GM21526 (cell line): Measurements from ENCODE around the gene TDRD12.
"Not testable (repeated sequence)": the region's sequence is repeated elsewhere in the genome, so short reads cannot be mapped to it uniquely, and the experiment has no call there.

Experiments
- ATAC-seq: cut with Tn5 transposase; IDR thresholded peaks from one replicate; pipeline ENCODE4 v1.9.1; 2021; ENCODE audit warnings: moderate library complexity; ENCODE audit not compliant: unreplicated experiment, low FRiP score

The TDRD12 gene

DNA sequence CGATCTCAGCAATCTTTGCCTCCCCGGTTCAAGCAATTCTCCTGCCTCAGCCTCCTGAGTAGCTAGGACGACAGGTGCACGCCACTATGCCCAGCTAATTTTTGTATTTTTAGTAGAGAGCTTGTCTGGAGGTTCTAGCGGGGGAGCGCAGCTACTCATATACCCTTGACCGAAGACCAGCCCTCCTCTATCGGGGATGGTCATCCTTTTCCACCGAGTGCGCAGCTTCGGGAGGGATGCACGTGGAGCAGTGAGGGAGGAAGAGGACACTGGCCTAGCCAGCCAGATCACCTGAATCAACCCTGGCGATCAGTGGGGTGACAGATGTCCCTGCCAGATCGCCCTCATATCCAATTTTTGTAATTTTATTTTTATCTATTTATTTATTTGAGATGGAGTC lies 143.2 kb downstream of the TDRD12 start:
- ATAC-seq: no peak

- no peak for ATAC-seq
Measured at GRCh38 chr19:32863301-32863700, 143.7 kb downstream of the TDRD12 start.

DNA sequence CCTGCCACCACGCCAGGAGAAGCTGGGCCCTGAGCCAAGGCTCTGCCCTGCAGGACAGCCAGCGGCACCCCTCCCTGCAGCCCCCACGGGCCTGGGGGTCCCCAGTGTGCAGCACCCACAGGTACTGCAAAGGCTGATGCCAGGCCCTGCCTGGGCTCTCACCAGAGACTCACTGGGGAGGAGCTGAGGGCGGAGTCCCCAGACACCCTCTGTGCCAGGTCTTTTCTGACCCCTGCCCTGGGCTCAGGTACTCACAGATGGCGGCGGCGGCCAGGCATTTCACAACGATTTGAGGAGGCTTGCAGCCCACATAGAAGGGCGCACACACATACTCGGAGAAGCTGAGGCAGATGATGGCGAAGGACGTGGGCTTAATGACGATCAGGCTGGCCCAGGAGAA lies 144.3 kb downstream of the TDRD12 start:
- ATAC-seq: no peak

DNA sequence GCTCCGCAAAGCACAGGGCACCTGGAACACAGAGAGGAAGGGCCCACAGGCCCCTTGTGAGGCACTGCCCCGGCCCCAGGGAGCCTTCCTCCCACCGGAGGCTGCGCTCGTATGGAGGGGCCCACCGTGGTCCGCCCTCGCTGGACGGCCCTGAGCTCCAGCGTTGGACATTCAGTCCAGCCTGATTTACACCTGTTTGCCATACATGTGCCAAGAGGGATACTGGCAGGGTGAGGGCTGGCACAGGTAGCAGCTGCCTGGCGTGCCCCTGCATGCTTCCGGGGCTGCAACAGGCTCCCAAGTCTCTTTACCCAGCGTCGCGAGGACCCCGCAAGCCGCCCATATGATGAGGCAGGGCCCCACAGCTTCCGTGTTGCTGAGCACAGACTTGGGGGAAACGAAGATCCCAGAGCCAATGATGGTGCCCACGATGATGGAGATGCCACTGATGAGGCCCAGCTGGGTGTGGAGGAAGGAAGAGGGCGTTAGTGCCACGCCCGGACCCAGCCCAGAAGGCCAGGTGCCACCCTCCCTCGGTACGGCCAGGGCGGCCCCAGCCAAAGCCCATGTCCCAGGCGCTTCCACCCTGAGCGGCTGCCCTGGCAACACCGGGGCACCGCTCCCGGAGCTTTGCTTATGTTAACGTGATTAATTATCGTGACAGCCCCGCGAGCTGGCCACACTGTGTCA lies 144.9 kb downstream of the TDRD12 start:
- no peak for ATAC-seq

GRCh38 chr19:32865326-32865725 lies 145.8 kb downstream of the TDRD12 start:
- ATAC-seq: no peak

DNA sequence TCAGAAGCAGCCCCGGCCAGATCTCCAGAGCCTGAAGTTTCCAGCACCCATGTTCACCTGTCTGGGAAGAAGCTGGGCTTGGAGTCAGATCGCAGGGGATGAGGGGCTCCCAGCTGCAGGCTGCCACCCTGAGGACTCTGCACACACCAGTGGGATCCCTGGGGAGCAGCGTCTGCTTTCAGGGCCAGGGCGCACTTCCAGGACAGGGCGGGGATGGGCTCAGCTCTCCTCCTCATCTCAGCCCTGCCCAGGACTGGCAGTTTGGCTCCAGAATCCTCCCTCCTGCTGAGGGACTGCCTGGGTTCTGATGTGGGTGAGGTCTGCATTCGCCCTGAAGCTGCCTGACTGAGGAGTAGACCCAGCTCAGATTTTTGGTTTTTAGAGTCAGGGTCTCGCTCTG lies 146.5 kb downstream of the TDRD12 start:
- no peak for ATAC-seq

DNA sequence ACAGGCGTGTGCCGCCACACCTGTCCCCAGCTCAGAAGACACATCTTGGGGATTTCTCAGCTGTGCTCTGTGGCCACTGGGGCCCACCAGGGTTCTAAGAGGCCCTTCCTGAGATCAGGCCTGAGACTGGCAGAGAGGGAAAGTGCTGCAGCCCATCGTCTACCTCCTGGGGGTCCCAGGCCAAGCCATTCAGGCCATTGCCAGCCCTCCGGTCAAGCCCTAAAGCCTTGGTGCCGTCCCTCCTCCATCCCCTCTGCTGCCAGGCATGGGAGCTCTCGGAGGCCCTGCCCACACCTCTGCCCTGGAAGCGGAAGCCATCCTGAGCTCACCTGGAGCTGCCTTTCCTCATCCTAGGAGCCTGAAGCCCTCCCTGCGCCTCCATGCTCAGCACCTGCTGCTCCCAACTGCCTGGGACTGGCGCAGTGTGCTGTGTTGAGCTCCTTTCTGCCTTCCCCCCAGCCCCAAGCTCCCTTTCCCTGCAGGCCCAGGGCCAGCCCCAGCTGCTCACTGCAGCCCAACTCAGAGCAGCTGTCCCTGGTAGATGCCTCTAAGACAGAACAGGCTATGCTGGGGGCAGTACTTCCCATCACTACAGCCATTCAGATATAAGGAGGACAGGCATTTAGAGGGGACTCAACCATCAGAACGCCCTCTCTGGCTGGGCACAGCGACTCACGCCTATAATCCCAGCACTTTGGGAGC lies 147.1 kb downstream of the TDRD12 start:
- no peak for ATAC-seq

GRCh38 chr19:32867436-32867835 lies 147.9 kb downstream of the TDRD12 start:
- not testable (repeated sequence) for ATAC-seq

- ATAC-seq: no peak
Measured at GRCh38 chr19:32868206-32868950, 148.8 kb downstream of the TDRD12 start.

DNA sequence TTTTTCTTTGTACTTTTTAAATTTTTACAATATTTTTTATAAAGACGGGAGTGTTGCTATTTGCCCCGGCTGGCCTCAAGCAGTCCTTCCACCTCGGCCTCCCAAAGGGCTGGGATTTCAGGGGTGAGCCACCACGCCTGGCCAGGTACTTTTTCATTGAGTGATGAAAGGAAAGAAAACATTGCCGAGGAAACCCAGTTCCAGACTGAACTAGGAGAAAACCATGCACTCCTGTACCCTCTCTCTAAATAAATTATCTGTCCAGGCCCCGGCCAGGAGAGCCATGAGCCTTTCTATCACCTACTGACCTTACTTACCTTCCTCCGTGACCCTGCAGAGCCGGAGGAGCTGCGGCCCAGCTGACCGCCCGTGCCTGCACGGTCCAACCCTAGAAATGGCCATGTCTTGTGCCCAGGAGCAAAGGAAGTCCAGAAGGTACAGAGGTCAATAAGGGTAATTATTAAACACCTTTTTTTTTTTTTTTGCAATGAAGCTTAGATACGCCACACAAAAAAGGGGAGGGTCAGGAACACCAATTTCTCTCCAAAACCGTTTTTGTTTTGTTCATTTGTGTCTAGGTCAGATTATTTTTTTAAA lies 149.9 kb downstream of the TDRD12 start, which contains the start of gene SLC7A9:
SLC7A9 (minus strand) TSS at position 399 of the 597 bp plus-strand sequence. CDS start 1,233 bp downstream, outside the sequence.
- no peak for ATAC-seq

DNA sequence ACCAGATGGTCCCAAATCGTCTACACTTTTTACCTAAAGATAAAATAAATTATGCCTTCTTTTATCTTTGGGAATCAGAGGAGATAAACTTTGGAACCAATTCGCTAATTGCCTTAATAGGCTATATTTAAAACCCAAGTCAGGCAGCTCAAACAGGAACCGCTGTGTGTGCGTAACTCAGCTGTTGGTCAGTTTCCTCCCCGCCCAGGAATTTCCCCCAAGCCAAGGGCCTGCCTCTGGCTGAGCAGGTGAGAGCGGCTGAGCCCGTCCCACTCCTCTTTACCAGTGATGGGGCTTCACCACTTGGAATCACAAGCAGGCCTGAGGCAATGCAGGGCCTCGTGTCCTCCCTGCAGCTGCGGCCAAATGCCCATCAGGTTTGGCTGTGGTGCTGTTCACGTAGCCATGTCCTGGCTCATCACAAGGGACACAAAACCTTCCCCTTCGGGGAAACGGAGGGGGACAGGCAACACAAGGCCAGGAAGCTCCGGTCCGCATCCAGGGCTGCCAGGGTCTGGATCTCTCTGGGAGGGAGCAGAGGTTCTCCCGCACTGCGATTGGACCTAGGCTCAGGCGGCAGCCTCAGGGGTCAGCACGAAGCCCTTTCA lies 150.5 kb downstream of the TDRD12 start:
- no peak for ATAC-seq

- ATAC-seq: no peak
Measured at GRCh38 chr19:32870981-32871451, 151.4 kb downstream of the TDRD12 start.

- no peak for ATAC-seq
Measured at GRCh38 chr19:32872391-32872790, 152.8 kb downstream of the TDRD12 start.

DNA sequence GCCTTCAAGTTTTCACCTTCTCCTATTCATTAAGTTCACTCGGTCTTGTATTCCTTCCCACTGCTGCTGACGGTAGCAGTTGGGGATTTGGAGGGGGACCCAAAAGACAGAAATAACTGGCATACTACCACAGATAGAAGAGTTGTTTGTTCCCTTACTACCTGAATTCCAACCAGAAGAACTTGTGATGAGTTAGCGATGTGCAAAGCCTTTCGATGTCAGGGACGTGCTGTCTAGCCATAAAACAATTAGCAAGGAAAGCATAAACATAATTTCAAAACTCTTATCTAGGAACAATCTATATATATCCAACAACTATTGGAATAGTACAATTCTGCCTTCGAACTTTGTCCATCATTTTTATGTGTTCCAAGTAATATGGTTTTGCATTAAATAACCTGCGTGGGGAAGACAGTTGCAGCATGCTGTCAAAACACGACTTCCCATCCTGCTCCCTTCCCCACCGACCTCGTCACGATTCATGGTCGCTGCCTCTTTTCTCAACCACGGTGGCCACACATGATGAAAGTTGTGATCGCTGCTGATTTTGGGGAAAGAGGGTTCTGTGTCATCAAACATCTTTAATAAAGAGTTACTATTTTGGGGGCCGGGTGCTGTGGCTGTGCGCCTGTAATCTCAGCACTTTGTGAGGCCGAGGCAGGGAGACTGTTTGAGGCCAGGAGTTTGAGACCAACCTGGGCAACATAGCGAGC lies 153.8 kb downstream of the TDRD12 start:
- ATAC-seq: no peak

GRCh38 chr19:32874605-32875004 lies 155.0 kb downstream of the TDRD12 start:
- ATAC-seq: no peak

DNA sequence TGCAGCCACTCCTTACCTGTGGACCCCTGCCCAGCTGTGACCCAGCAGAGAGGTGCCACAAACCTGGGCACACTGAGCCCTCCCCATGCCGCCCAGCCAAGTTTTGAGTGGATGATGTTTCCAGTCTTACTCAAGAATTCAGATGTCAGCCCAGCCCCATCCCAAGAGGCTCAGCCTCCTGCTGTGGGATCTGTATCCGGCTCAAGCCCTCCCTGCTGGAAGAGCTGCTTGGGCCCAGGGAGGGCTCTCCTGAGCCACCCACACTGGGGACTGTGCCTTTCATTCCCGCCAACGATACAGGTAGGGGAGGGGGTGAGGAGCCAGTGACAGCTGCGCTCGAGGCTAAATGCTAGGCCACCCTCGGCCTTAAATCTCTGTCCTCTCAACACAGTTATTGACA lies 155.9 kb downstream of the TDRD12 start:
- no peak for ATAC-seq

DNA sequence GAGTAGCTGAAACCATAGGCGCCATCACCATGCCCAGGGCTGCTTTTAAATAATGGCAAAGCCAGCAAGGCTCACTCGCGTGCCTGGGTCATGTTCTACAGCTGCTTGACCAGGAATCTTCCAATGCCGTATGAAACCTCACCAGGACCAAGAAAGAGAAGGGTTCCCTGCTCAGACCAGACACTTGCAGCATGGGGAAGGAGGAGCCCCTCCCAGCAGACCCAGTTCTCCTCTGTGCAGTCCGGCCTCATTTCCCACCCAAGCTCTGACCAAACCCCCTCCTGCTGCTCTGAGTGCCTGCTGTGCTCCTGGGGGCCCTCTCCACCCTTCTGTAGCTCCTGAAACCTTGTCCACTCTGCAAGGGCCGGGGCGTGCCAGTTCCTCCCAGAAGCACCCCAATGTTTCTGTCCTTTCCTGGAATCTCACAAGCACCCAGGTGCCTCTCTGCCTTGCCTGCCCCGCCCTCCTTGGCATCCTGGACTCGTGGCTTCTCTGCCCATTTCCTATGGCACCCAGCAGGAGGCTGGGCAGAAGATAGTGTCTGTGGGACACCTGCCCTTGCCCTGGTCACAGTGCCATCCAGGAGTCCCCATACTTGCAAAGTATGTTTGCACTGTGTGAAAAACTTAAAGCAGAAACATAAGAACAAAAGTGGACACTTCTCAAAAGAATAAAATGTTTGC lies 156.8 kb downstream of the TDRD12 start:
- ATAC-seq: no peak

- no peak for ATAC-seq
Measured at GRCh38 chr19:32876919-32877285, 157.3 kb downstream of the TDRD12 start.
